Breast epithelium (tissue), 3 donors: Measurements from ENCODE around the gene AMY1B.
"Not testable (repeated sequence)": the region's sequence is repeated elsewhere in the genome, so short reads cannot be mapped to it uniquely, and the experiment has no call there.

Experiments used
- POLR2AphosphoS5 ChIP-seq, 3 donors: sonication (generic); formaldehyde crosslinking; IDR thresholded peaks; one replicate each; pipeline ENCODE4 v1.6.1; 2017; ENCODE audit warnings: antibody characterized with exemption in 3 of 3
- TF ChIP-seq, protein P1 (sequence below), 3 donors: fragments of 450-650 bp; IDR thresholded peaks; one replicate each; pipeline ENCODE4 v1.5.1; 2016 to 2017; ENCODE audit warnings: antibody characterized with exemption in 3 of 3, mild to moderate bottlenecking in 3 of 3, moderate library complexity in 3 of 3

DNA sequence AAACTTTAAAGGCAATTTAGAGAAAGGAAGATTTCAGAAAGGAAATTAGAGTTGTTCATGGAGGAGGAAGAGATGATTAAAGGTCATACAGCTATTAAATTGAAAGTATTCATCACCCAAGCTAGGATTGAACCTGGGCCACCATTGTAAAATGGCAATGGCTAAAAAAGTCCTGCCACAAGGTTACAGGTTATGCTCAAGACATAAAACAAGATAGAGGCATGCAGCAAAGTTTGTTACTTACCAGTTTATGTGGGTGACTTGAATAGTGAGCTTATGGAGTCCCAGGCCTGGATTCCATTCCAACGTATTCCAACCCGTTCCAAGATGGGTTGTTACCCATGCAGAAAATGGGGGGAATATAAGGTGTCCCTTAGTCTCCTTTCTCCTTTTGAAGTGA lies 25.5 kb upstream of the AMY1B start:
- TF ChIP-seq, protein P1, sequence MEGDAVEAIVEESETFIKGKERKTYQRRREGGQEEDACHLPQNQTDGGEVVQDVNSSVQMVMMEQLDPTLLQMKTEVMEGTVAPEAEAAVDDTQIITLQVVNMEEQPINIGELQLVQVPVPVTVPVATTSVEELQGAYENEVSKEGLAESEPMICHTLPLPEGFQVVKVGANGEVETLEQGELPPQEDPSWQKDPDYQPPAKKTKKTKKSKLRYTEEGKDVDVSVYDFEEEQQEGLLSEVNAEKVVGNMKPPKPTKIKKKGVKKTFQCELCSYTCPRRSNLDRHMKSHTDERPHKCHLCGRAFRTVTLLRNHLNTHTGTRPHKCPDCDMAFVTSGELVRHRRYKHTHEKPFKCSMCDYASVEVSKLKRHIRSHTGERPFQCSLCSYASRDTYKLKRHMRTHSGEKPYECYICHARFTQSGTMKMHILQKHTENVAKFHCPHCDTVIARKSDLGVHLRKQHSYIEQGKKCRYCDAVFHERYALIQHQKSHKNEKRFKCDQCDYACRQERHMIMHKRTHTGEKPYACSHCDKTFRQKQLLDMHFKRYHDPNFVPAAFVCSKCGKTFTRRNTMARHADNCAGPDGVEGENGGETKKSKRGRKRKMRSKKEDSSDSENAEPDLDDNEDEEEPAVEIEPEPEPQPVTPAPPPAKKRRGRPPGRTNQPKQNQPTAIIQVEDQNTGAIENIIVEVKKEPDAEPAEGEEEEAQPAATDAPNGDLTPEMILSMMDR (IDR thresholded peaks at IDR 0.05): not testable (repeated sequence)
- not testable (repeated sequence) for TF ChIP-seq POLR2AphosphoS5 (IDR thresholded peaks at IDR 0.05)
